Activated naive CD4-positive, alpha-beta T cell treated with anti-CD3 and anti-CD28 coated beads for 36 hours (primary cell): ENCODE data around the gene PTH2. TPM values are rescaled to one million over a fixed set of nuclear protein-coding genes. Genes with fewer than 3 reads are reported as not detected.
"Not testable (repeated sequence)": the region's sequence is repeated elsewhere in the genome, so short reads cannot be mapped to it uniquely, and the experiment has no call there.

Experiments
- CTCF ChIA-PET: fragments of 350-600 bp; sonication (Branson Sonifier 250); formaldehyde crosslinking; loops from one replicate; lab custom pipeline; 2021; ENCODE audit warnings: antibody characterized with exemption; lab: Charles Lee
- DNase-seq: peaks from one replicate; pipeline ENCODE4 v3.0.0-alpha.2; 2020
- H3K27ac Mint-ChIP-seq: one replicate; pipeline ENCODE4 v1.8.0; 2021; ENCODE audit warnings: mild to moderate bottlenecking, mixed read lengths
- H3K27me3 Mint-ChIP-seq: one replicate; pipeline ENCODE4 v1.8.0; 2021; ENCODE audit warnings: low read depth, mixed read lengths
- H3K36me3 Mint-ChIP-seq: one replicate; pipeline ENCODE4 v1.8.0; 2021; ENCODE audit warnings: low read depth, mixed read lengths
- H3K4me1 Mint-ChIP-seq: one replicate; pipeline ENCODE4 v1.8.0; 2021; ENCODE audit warnings: low read depth, mixed read lengths
- H3K4me3 Mint-ChIP-seq: one replicate; pipeline ENCODE4 v1.8.0; 2021; ENCODE audit warnings: mild to moderate bottlenecking, moderate library complexity, mixed read lengths
- H3K9me3 Mint-ChIP-seq: one replicate; pipeline ENCODE4 v1.8.0; 2021; ENCODE audit warnings: mixed read lengths
- intact Hi-C: fragments of 100-400 bp; cut with micrococcal nuclease; formaldehyde crosslinking; loops from one replicate; pipeline ENCODE4 v1.15.1; 2023
- total RNA-seq, 2 experiments: library from RNA; stranded (reverse); gene quantifications; one replicate each; pipeline ENCODE4 v1.2.3, GENCODE V29; 2021

The PTH2 gene
- total RNA-seq, 2 experiments from 2014 or later, result not detected

DNA sequence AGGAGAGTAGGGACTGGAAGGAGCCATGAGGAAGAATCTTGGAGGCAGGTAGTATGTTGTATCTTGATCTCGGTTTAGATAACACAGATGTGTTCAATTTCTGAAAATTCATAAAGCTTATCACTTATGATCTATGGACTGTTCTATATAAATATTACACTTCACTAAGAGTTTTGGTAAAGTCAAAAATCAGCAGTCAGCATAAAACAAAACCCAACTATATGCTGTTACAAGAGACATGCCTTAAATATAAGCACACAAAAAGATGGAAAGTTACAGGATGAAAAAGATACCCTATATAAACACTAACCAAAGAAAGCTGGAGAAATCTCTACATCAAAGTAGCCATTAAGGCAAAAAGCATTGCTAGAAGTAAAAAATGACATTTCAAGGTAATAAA lies 39.6 kb downstream of the PTH2 start:
- intact Hi-C loops, result no loop called here
- no peak for DNase-seq
- Mint-ChIP-seq H3K4me3 (no peak overlapping the region), H3K27me3 (no peaks in the 10 kb centered on the region), H3K9me3 (peaks cover 3% of the 10 kb centered on the region), H3K27ac (no peak overlapping the region), H3K36me3 (no peaks in the 10 kb centered on the region), H3K4me1 (peaks cover 9% of the 10 kb centered on the region)
- CTCF ChIA-PET, result interaction anchor here (0.7 kb wide), 1 partner anchor 659 kb away, joined by 6 read pairs; no protein-coding TSS in a partner anchor

DNA sequence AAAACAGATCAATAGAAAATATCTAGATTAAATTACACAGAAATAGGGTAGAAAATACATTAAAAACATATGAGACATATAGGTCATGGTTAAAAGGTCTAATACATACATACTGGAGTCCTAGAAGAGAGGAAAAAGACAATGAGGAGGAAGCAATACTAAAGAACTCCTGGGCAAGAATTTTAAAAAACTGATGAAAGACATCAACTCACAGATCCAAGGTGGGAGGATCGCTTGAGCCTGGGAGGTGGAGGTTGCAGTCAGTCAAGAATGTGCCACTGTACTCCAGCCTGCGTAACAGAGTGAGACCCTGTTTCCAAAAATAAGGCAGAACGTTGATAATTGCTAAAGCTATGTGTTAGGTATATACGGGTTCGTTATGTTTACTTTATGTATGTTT lies 40.6 kb downstream of the PTH2 start:
- peaks cover 3% of the 10 kb centered on the region for H3K4me1 Mint-ChIP-seq
- H3K9me3 Mint-ChIP-seq, result peaks cover 3% of the 10 kb centered on the region
- intact Hi-C loops, result no loop called here
- no peak for DNase-seq
- H3K36me3 Mint-ChIP-seq, result no peaks in the 10 kb centered on the region
- H3K27ac Mint-ChIP-seq, result no peak overlapping the region
- H3K4me3 Mint-ChIP-seq, result no peak overlapping the region
- H3K27me3 Mint-ChIP-seq, result no peaks in the 10 kb centered on the region
- CTCF ChIA-PET, result interaction anchor here (0.7 to 1.2 kb wide), 2 partner anchors 30 to 658 kb away, joined by 3 to 6 read pairs; no protein-coding TSS in a partner anchor

DNA sequence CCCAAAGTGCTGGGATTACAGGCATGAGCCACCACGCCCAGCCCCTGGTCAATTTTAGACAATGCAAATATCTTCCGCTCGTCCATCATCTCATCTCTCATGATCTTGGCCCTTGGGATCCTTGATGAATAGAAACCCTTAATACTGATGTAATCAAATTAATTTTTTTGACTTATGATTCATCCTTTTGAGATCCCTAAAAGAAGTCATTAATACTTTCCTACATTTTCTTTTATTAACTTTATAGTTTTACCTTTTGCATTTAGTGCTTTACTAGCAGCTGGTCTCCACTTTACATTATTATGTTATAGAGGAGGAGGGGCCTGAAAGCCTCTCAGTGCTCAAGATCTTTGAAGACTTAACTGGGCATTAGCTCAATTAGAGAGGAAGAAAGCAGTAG lies 42.9 kb downstream of the PTH2 start:
- Mint-ChIP-seq H3K9me3 (peaks cover 3% of the 10 kb centered on the region), H3K4me1 (no peaks in the 10 kb centered on the region), H3K27me3 (no peaks in the 10 kb centered on the region), H3K36me3 (no peaks in the 10 kb centered on the region), H3K27ac (no peak overlapping the region), H3K4me3 (no peak overlapping the region)
- CTCF ChIA-PET, result interaction anchor here (0.6 to 1.5 kb wide), 3 partner anchors 11 to 174 kb away, joined by 3 to 4 read pairs (median 3); no protein-coding TSS in a partner anchor
- intact Hi-C loops, result no loop called here
- no peak for DNase-seq

DNA sequence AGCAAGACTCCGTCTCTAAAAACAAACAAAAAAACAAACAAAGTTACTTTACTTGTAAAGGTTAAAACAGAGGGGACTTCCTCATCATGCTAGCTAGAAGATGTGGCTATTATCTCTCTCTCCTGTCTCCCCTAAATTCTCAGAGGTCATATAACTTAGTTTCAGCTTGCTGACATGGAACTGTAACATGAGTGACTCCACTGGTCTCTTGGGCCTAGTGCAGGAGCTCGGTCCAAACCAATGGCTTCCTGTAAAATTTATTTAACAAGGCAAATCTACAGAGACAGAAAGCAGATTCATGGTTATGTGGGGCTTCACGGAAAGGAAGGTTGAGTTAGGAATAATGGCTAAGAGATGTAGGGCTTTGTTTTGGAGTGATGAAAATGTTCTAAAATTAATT lies 44.7 kb downstream of the PTH2 start:
- intact Hi-C loops, result no loop called here
- Mint-ChIP-seq H3K4me1 (no peaks in the 10 kb centered on the region), H3K27me3 (no peaks in the 10 kb centered on the region), H3K9me3 (peaks cover 3% of the 10 kb centered on the region), H3K4me3 (no peak overlapping the region), H3K27ac (no peak overlapping the region), H3K36me3 (no peaks in the 10 kb centered on the region)
- no peak for DNase-seq
- CTCF ChIA-PET, result no interaction called here

DNA sequence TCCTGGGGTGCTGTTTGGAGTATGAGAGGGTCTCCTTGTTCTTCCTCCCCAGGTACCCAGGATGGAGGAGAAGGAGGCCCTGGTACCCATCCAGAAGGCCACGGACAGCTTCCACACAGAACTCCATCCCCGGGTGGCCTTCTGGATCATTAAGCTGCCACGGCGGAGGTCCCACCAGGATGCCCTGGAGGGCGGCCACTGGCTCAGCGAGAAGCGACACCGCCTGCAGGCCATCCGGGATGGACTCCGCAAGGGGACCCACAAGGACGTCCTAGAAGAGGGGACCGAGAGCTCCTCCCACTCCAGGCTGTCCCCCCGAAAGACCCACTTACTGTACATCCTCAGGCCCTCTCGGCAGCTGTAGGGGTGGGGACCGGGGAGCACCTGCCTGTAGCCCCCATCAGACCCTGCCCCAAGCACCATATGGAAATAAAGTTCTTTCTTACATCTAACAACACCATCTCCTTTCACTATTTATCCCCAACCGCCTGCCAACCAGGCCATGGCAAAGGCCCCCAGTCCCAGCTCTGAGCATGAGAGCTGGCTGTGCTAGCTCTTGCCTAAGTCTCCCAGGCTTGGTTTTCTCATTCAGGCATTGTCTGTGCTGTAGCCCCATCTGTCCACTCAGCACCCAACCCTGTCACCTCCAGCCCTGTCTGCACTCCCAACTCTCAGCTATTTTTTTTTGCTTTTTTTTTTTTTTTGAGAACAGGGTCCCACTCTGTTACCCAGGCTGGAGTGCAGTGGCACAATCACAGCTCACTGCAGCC lies 48.4 kb downstream of the PTH2 start:
- CTCF ChIA-PET, result no interaction called here

DNA sequence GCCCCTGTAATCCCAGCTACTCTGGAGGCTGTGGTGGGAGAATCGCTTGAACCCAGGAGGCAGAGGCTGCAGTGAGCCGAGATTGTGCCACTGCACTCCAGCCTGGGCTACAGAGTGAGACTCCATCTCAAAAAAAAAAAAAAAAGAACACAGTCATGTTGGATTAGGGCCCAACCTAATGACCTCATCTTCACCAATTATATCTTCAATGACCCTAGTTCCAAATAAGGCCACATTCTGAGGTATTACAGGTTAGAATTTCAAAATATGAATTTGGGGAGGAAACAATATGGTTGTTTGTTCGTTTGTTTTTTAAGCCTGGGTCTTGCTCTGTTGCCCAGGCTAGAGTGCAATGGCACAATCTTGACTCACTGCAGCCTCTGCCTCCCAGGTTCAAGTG lies 50.1 kb downstream of the PTH2 start:
- intact Hi-C loops, DNase-seq, H3K36me3 Mint-ChIP-seq, H3K27me3 Mint-ChIP-seq, H3K4me1 Mint-ChIP-seq, H3K27ac Mint-ChIP-seq, H3K4me3 Mint-ChIP-seq, H3K9me3 Mint-ChIP-seq: not testable (repeated sequence)
- CTCF ChIA-PET, result interaction anchor here (0.6 kb wide), 1 partner anchor 174 kb away, joined by 3 read pairs; no protein-coding TSS in a partner anchor

More for the DNA sequence above, 48.4 kb downstream of the PTH2 start:
- Mint-ChIP-seq H3K4me1 (no peaks in the 10 kb centered on the region), H3K27ac (no peak overlapping the region), H3K9me3 (no peaks in the 10 kb centered on the region), H3K36me3 (no peaks in the 10 kb centered on the region), H3K27me3 (peaks cover 2% of the 10 kb centered on the region), H3K4me3 (no peak overlapping the region)
- DNase-seq, result no peak
- intact Hi-C loops, result no loop called here

Other genes with a start within 250 kb of the PTH2 start
- gene SLC6A16, start 98.2 kb downstream of the PTH2 start, total RNA-seq, result under 1 TPM; 0.77 to 0.98 TPM
- 100 to 1,000 TPM; 182 to 189 TPM for gene CD37, start 88.0 kb downstream of the PTH2 start, total RNA-seq
- gene TEAD2, start 61.0 kb downstream of the PTH2 start, total RNA-seq, result under 1 TPM in 1 of 2 experiments, not detected in 1; 0.20 TPM
- not detected for gene DKKL1, start 59.6 kb downstream of the PTH2 start, total RNA-seq
- 1 to 10 TPM; 2.4 to 3.2 TPM for gene KASH5, start 35.2 kb downstream of the PTH2 start, total RNA-seq
- gene GFY, start 1.9 kb upstream of the PTH2 start, total RNA-seq, result not detected
- gene SLC17A7, start 18.1 kb upstream of the PTH2 start, total RNA-seq, result under 1 TPM; 0.12 TPM
- gene PIH1D1, start 28.4 kb upstream of the PTH2 start, total RNA-seq, result 10 to 100 TPM; 80.7 to 84.4 TPM
- 10 to 100 TPM; 43.4 to 46.8 TPM for gene ALDH16A1, start 29.8 kb upstream of the PTH2 start, total RNA-seq
- 10 to 100 TPM; 23.9 to 28.4 TPM for gene FLT3LG, start 50.8 kb upstream of the PTH2 start, total RNA-seq
- 1,000 to 10,000 TPM; 4,441 to 4,607 TPM for gene RPL13A, start 64.2 kb upstream of the PTH2 start, total RNA-seq
- gene RPS11, start 73.0 kb upstream of the PTH2 start, total RNA-seq, result 1,000 to 10,000 TPM; 3,906 to 3,945 TPM
- gene FCGRT, start 89.2 kb upstream of the PTH2 start, total RNA-seq, result 10 to 100 TPM; 15.7 to 17.1 TPM
- gene RCN3, start 104.6 kb upstream of the PTH2 start, total RNA-seq, result 1 to 10 TPM; 6.7 to 7.2 TPM
- gene NOSIP, start 157.1 kb upstream of the PTH2 start, total RNA-seq, result 10 to 100 TPM; 76.4 to 77.4 TPM
- gene PRRG2, start 157.9 kb upstream of the PTH2 start, total RNA-seq, result under 1 TPM; 0.52 TPM
- gene PRR12, start 167.7 kb upstream of the PTH2 start, total RNA-seq, result 10 to 100 TPM; 16.4 to 16.9 TPM
- gene RRAS, start 216.7 kb upstream of the PTH2 start, total RNA-seq, result 1 to 10 TPM; 7.2 to 7.8 TPM
- 10 to 100 TPM; 39.9 to 41.9 TPM for gene SCAF1, start 218.8 kb upstream of the PTH2 start, total RNA-seq
- gene IRF3, start 242.4 kb upstream of the PTH2 start, total RNA-seq, result 10 to 100 TPM; 85.2 to 97.8 TPM
- 10 to 100 TPM; 70.5 to 75.6 TPM for gene BCL2L12, start 242.5 kb upstream of the PTH2 start, total RNA-seq